ENCODE data around the gene GGA3.

Gene GGA3

DNA sequence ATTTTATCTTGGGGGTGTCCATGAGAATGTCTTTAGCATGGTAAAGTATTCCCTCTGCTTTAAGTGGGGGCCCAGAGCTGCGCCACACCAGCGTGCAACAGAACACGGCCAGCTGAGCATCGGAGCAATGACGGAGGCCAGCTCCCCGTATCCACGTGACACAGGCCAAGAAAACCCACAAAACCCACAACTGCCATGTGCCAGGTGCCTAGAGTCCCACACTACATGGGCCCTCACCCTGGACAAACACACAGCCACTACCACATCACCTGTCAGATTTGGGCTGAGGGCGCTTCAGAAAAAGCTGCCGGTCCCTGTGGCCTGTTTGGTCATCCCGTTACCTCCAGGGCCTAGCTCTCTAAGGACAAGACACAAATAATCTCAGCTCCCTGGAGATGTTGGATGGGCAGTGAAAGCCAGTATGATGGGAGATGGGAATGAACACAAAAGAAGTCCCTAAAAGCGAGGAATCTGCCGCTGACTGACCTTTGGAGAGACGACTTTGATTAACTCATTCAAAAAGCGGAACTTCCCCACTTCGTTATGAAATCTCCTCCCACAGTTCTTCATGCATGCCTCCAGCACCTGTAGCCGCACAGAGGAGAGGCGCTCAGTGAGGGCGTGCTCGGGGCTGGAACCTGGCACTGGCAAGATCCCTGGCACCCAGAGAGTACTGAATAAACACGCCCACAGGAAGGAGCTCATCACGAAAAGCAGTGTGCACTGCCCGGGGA is 17.1 kb downstream of the GGA3 start:
- DNase-seq = no peak

DNA sequence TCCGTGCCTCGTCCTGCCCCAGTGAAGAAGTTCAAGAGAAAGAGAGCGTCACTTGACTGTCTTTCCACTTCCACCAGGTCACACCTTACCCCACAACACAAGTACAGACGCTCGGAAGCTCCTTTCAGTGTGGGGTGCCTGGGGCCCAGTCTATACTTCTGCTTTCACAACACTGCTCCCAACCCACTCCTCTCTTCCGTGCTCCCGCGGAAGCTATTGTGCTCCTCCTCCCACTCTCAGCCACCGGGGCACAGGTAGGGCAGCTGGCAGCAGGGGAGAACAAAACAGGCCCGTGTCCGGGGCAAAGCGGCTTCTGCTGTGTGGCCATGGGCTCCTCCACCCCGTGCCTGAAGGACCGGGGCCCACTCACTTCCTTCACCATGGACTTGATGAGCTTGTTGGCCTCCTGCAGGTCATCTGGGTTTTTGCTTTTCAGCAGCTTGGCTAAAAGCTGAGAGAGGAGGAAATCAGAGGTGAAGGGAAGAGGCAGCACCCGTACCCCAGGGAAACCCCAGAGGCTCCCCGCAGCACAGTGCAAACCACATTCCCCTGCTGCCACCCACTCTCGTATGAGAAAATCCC is 18.9 kb downstream of the GGA3 start:
- no peak for DNase-seq

DNA sequence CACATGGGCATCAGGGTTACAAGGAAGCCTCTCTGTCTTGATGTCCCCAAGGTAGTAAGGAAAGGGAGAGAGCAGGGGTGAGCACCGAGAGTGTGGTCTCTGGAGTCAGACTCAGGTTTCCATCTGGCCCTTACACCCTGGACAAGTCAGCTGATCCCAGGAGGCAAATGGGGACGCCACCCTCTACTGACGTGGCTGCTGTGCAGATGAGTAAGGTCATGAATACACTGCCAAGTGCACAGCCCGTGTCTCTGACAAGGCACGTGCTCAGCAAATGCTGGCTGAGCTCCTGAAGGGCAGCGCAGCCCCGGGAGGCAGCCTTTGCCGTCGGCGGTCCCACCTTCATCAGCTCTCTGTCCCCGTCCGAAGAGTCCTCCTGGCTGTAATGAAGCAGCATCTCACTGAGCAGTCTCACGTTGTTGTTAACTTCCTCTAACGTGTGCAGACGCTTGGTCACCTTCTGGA is 19.4 kb downstream of the GGA3 start:
- DNase-seq = no peak

DNA sequence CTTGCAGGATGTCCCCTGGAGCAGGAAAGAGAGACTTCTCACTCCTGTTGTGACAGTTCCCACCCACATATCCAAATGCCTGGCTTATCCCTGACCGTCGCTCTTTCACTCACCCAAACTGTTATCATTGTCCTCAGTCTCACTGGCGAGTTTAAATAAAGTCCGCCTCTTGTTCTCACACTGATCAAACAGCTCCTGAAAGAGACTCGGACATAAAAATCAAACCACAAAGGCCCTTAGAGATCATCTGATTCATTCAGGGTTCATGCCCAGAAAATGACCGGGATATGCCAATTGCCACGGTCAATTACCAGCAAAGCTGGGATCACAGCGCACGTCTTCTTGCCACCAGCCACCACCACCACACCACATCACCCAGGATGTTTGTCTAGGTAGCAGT is 19.9 kb downstream of the GGA3 start:
- no peak for DNase-seq

GRCh38 chr17:75241143-75241430 is 20.3 kb downstream of the GGA3 start:
- DNase-seq = no peak

DNA sequence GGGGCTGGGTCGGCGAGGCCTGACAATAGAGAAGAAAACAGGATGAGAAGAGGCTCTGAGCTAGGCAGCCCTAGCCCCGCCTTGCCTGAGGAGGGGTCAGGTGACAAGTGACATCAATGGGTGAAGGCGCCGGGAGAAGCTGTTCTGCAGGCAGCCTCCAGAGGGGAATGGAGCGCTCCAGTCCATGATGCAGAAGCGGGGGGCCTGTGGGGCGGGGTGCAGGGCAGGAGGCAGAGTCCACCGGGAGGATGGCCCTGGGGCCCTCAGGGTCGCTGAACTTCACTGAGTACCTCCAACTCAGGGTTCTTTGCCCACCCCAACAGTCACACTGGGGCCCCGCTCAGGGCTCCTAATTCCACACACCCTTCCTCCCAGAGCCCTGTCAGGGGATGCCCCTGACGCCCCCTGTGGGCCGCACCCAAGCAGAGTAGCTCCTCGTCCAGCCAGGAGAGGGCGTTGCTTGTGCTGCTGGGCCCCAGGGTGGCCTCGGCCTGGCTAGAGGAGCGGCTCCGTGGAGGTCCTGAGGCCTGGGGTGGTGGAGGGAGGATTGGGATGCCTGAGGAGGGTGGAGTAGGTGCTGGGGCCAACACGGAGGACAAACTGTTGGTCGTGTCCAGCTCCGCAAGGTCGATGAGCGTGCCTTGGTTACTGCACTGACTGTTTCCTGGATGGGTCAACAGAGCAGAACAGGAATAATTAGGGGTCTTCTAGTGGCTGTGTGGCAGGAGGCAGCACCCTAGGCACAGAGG is 20.8 kb downstream of the GGA3 start:
- DNase-seq = peak; percentile 70 to 79

DNA sequence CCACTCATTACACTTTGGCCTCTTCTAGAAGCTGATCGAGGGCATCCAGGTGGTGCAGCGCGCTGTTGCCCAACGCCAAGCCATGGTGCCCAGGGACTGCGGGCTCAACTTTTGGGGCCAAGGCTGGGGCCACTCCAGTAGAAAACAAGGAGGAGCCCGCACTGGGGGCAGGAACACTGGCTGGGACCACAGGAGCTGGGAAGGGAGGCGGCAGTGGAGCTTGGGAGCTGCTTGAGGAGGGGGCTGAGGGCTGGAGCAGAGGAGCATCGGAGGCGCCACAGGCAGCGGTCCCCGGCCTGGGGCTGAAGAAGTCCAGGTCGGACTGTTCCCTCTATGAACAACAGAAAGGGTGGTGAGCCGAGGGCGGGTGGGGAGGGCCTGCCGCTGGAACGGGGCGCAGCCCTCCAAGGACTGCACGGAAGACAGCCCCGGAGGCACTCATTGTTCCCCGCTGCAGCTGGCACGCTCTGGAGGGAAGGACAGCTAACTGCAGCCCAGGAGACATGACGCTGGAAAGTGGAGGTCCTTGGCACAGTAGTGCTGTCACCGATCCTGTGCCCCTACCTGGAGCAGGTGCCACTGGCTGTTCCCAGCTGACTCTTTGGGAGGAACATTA is 21.5 kb downstream of the GGA3 start:
- no peak for DNase-seq

DNA sequence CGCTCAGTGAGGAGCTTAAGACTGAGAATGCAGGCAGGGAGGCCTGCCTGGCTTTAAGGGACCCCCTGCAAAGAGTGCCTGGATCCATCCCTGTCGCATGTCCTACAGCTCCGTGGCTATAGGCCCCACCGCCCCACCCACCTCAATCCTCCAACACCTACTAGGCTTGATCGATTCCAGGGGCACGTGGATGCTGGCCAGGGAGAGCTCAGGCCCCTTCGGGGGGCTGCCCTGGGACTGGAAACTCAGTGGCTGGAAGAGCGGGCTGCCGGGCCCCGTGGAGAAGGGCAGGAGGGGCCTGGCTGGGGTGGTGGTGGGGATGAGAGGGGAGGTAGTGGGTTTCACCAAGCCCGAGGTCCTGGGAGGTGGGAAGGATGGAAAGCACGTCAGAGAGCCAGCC is 22.2 kb downstream of the GGA3 start:
- DNase-seq = no peak

DNA sequence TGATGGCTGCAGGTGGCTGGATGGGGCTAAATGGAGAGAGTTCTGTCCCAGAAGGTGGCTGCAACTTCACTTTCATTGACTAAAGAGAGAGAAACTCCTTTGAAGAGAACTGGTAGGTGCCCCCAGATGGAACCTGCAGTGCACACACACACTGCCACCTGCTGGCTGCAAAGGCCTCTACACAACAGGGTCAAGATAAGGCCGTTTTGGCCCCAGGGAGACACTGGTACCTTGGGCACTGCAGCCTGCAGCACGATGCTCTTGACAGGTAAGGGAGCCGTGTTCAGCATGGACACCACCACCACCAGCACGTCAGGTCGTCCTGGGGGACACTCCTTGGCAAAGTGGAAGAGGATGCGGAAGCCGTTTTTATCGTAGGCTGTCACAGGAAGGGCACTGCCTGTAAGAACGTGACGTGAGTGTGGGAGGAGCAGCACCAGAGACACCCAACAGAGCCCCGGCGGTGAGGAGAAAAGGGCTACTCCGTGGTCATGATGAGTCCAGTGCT is 22.7 kb downstream of the GGA3 start:
- peak in 1 of 2 experiments; percentile 61 for DNase-seq

GRCh38 chr17:75238020-75238580 is 23.3 kb downstream of the GGA3 start:
- no peak for DNase-seq

GRCh38 chr17:75237100-75238014 is 24.0 kb downstream of the GGA3 start:
- peak; percentile 59 to 92 for DNase-seq

DNA sequence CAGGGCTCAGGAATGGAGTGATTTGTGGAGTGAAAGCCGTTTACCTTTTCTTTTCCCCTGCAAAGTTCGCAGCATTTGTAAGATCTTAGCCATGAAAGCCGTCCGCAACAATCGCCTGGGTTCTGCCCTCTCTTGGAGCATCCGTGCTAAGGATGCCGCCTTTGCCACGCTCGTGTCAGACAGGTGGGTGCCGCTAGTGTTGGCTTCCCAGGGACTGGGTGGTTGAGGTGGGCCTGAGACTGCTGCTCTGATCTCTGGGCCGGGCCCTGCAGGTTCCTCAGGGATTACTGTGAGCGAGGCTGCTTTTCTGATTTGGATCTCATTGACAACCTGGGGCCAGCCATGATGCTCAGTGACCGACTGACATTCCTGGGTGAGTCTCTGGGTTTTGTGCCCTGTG is 28.6 kb downstream of the GGA3 start:
- DNase-seq = no peak

DNA sequence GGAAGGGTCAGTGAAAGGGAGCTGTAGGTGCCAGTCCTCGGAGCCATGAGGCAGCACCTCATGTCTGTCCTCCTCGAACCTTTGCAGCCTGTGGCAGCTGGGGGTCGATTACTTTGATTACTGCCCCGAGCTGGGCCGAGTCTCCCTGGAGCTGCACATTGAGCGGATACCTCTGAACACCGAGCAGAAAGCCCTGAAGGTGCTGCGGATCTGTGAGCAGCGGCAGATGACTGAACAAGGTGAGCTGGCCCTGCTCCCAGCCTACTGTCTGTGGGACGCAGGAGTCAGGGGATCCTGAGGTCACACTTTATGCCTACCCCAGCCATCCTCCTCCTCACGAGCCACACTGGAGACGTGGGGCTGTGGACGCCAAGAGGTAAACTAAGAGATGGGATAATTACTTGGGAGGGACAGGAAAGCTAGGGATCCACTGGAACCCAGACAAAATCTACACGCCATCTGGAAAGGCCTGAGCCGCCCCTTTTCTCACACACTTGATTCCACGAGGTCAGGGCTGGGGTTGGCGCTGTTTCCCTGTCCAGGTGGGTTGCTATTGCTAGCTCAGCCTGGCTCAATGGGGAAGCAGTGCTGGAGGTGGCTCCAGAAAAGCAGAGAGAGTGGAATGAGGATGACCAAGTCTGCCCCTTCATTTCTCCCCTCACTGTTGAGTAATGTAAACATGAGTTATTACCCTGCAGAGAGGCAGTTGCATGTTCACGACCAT is 29.5 kb downstream of the GGA3 start:
- DNase-seq = peak; percentile 56 to 85

GRCh38 chr17:75231071-75231470 is 30.3 kb downstream of the GGA3 start:
- no peak for DNase-seq

GRCh38 chr17:75228847-75229246 is 32.6 kb downstream of the GGA3 start:
- no peak for DNase-seq

- no peak for DNase-seq
Measured at GRCh38 chr17:75228305-75228704, 33.1 kb downstream of the GGA3 start.

GRCh38 chr17:75227729-75228128 is 33.7 kb downstream of the GGA3 start:
- DNase-seq = no peak

DNA sequence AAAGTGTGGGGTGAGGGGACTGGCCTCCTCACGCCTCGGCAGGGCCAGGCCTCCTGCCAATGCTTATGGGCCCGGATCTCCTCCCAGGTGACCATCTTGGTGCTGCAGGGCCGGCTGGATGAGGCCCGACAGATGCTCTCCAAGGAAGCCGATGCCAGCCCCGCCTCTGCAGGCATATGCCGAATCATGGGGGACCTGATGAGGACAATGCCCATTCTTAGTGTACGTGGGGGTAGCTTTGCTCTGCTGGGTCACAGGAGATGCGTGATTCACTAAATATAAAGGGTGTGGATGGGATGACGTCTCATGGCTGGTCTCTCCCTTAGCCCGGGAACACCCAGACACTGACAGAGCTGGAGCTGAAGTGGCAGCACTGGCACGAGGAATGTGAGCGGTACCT is 36.4 kb downstream of the GGA3 start:
- DNase-seq = no peak

- no peak for DNase-seq
Measured at GRCh38 chr17:75219815-75220214, 41.6 kb downstream of the GGA3 start.

GRCh38 chr17:75218131-75218530 is 43.3 kb downstream of the GGA3 start:
- DNase-seq = no peak

DNA sequence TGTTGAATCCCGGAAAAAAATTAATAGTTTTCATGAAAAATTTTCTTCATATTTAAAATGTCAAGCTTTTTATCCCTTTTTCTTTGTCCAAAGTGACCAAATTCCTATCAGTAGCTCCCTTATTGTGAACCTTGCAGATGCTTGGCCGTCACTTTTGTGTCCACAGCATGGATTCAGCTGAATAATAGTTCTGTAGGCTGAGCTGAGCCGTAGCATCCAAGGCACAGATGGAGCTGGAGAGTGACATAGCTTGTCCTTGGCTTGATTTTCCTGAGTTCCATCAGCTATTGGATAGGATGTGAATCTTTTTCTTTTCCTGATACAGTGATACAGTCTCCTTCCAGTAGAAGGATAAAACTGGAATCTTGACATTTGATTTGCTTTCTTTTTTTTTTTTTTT is 52.3 kb downstream of the GGA3 start:
- peak in 1 of 2 experiments; percentile 37 for DNase-seq

Measured in cerebellar nuclear complex (tissue), 1 donor.